GM10248 (cell line): ENCODE measurements around the gene PLCB2.

Experiments used
- CTCF ChIA-PET: fragments of 300-600 bp; sonication (Branson Sonifier 250); formaldehyde crosslinking; extraction: SDS; loops from one replicate; lab custom pipeline; 2021; ENCODE audit warnings: antibody characterized with exemption; lab: Yijun Ruan, JAX
- POLR2A ChIA-PET: fragments of 350-650 bp; sonication (Branson Sonifier 250); formaldehyde crosslinking; extraction: SDS; loops from one replicate; lab custom pipeline; 2020; ENCODE audit warnings: antibody characterized with exemption; lab: Yijun Ruan, JAX
- DNase-seq: peaks from one replicate; pipeline ENCODE4 v3.0.0; 2012; ENCODE audit errors: extremely low spot score
- TF ChIP-seq, protein P1 (sequence below): IDR thresholded peaks from 2 replicates; pipeline ENCODE4 v1.5.1; 2012; ENCODE audit warnings: mild to moderate bottlenecking, low read depth; ENCODE audit errors: extremely low read depth, missing control alignments, control extremely low read depth

PLCB2 gene

GRCh38 chr15:40328751-40329150, 21.0 kb upstream of the PLCB2 start:
- DNase-seq, result no peak
- TF ChIP-seq, protein P1, sequence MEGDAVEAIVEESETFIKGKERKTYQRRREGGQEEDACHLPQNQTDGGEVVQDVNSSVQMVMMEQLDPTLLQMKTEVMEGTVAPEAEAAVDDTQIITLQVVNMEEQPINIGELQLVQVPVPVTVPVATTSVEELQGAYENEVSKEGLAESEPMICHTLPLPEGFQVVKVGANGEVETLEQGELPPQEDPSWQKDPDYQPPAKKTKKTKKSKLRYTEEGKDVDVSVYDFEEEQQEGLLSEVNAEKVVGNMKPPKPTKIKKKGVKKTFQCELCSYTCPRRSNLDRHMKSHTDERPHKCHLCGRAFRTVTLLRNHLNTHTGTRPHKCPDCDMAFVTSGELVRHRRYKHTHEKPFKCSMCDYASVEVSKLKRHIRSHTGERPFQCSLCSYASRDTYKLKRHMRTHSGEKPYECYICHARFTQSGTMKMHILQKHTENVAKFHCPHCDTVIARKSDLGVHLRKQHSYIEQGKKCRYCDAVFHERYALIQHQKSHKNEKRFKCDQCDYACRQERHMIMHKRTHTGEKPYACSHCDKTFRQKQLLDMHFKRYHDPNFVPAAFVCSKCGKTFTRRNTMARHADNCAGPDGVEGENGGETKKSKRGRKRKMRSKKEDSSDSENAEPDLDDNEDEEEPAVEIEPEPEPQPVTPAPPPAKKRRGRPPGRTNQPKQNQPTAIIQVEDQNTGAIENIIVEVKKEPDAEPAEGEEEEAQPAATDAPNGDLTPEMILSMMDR, result no peak
- CTCF ChIA-PET, result interaction anchor here (0.8 to 8.9 kb wide), 8 partner anchors 9 to 70 kb away, joined by 3 to 222 read pairs (median 8); partner anchors contain the start of genes CCDC9B and PLCB2
- POLR2A ChIA-PET, result no interaction called here

GRCh38 chr15:40328176-40328575, 20.4 kb upstream of the PLCB2 start:
- POLR2A ChIA-PET, result no interaction called here
- CTCF ChIA-PET, result interaction anchor here (1.4 to 8.9 kb wide), 7 partner anchors 8 to 70 kb away, joined by 3 to 222 read pairs (median 14); partner anchors contain the start of gene CCDC9B
- TF ChIP-seq, protein P1, result no peak
- DNase-seq, result no peak

- TF ChIP-seq, protein P1, result no peak
- POLR2A ChIA-PET, result no interaction called here
- CTCF ChIA-PET, result interaction anchor here (1.0 to 8.9 kb wide), 15 partner anchors 8 to 80 kb away, joined by 3 to 222 read pairs (median 7); partner anchors contain the start of genes ANKRD63, CCDC9B and PLCB2
- DNase-seq, result no peak
Measured at GRCh38 chr15:40327457-40327856, 19.7 kb upstream of the PLCB2 start.

GRCh38 chr15:40325700-40326099, 18.0 kb upstream of the PLCB2 start:
- TF ChIP-seq, protein P1, result no peak
- DNase-seq, result no peak
- ChIA-PET CTCF (interaction anchor here (1.5 to 8.9 kb wide), 9 partner anchors 9 to 52 kb away, joined by 4 to 222 read pairs (median 6); partner anchors contain the start of genes CCDC9B and PLCB2), POLR2A (no interaction called here)

DNA sequence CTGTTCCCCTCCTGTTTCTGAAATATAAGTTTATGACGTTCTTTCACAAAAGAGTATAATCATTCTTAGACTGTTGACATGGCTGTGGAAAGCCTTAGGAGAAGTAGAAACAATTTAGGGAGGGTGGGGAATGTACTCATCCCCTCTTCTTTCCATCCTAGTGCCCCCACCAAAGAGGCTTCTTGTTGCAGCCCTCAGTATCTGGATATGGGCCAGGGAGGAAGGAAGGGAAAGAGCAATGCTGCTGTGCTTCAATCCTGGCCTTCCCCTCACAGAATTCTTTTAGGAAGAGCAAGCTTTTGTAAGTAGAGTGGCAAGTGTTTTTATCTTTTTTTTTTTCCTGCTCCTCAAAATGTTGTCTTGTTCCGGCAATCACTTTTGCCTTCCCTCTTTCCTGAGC, 17.5 kb upstream of the PLCB2 start:
- TF ChIP-seq, protein P1, result no peak
- POLR2A ChIA-PET, result no interaction called here
- no peak for DNase-seq
- CTCF ChIA-PET, result interaction anchor here (0.9 to 8.9 kb wide), 7 partner anchors 14 to 97 kb away, joined by 3 to 222 read pairs (median 5); partner anchors contain the start of genes CCDC9B and PLCB2

GRCh38 chr15:40323953-40324937, 16.5 kb upstream of the PLCB2 start:
- DNase-seq, result no peak
- TF ChIP-seq, protein P1, result no peak
- CTCF ChIA-PET, result interaction anchor here (0.9 to 8.9 kb wide), 10 partner anchors 13 to 98 kb away, joined by 3 to 222 read pairs (median 6); partner anchors contain the start of genes CCDC9B, KNSTRN and PLCB2
- POLR2A ChIA-PET, result no interaction called here
